ENCODE data around the gene EFL1. TPM values are rescaled to one million over a fixed set of nuclear protein-coding genes. Genes with fewer than 3 reads are reported as not detected.

EFL1 gene
- total and polyA plus RNA-seq, 4 donors = 3.2 to 10.1 (median 6.1) TPM

DNA sequence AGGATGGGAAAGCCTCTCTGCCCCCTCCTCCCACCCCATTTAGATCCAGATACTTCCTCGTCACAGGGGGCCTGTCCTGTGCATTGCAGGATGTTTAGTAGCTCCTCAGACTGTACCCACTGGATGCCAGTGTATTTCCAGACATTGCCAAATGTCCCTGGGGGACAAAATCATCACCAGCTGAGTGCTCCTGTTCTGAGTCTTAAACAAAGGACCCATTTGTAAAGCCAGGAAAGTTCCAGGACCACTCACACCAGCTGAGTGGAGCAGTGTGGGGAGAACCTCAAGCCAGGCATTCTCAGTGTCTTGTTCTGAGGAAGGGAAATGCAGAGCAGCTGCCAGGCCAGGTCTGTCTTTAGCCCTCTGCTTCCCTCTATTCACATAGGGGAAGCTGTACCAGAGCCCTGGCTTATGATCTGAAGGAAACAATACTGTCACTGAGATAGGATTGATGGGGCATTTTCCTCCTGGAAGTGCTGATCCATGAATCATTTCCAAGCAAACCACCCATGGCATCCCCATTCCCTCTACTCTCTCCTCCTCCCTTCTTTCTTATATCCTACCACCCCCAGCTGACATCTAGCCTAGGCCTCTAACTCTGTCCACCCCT, 149.3 kb downstream of the EFL1 start:
- no peaks in the 10 kb centered on the region for H3K9me3 ChIP-seq (ENCODE audit: control insufficient read depth in 4 of 4, low read length in 3 of 4)
- H3K4me3 ChIP-seq (ENCODE audit: low read depth in 1 of 3, low read length in 3 of 3) = no peak overlapping the region
- no peaks in the 10 kb centered on the region for H3K4me1 ChIP-seq (ENCODE audit: control insufficient read depth in 4 of 4, insufficient read depth in 4 of 4, low read length in 3 of 4)
- H3K36me3 ChIP-seq (ENCODE audit: control insufficient read depth in 4 of 4, insufficient read depth in 3 of 4, low read depth in 1 of 4, low read length in 3 of 4) = no peaks in the 10 kb centered on the region
- no peak overlapping the region for H3K27ac ChIP-seq (ENCODE audit: low read depth in 1 of 2, low read length in 2 of 2)
- H3K27me3 ChIP-seq (ENCODE audit: control insufficient read depth in 4 of 4, insufficient read depth in 4 of 4, low read length in 3 of 4) = no peaks in the 10 kb centered on the region
- no peak overlapping the region for H3K9ac ChIP-seq (ENCODE audit: low read depth in 1 of 2, low read length in 2 of 2)
- DNase-seq (ENCODE audit: low spot score) = no peak
- 82% methylated on average over 1 of the region's 1 CpG for WGBS
- TF ChIP-seq HNF4G (IDR thresholded peaks at IDR 0.05) (no peak), RXRA (IDR thresholded peaks at IDR 0.05) (no peak), FOXA2 (IDR thresholded peaks at IDR 0.05) (no peak), RAD21 (IDR thresholded peaks at IDR 0.05) (no peak), TAF1 (conservative IDR thresholded peaks at IDR 0.05) (no peak), ZBTB33 (IDR thresholded peaks at IDR 0.05) (no peak), EGR1 (IDR thresholded peaks at IDR 0.05; ENCODE audit: low read depth in 2 of 2) (no peak), YY1 (IDR thresholded peaks at IDR 0.05) (no peak), FOXA1 (IDR thresholded peaks at IDR 0.05) (no peak), REST (IDR thresholded peaks at IDR 0.05) (no peak), GABPA (IDR thresholded peaks at IDR 0.05 in 1 of 2, conservative IDR thresholded peaks at IDR 0.05 in 1 of 2) (no peak)
- TF ChIP-seq, protein P1, sequence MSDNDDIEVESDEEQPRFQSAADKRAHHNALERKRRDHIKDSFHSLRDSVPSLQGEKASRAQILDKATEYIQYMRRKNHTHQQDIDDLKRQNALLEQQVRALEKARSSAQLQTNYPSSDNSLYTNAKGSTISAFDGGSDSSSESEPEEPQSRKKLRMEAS (IDR thresholded peaks at IDR 0.05) = no peak
- TF ChIP-seq, protein P2, sequence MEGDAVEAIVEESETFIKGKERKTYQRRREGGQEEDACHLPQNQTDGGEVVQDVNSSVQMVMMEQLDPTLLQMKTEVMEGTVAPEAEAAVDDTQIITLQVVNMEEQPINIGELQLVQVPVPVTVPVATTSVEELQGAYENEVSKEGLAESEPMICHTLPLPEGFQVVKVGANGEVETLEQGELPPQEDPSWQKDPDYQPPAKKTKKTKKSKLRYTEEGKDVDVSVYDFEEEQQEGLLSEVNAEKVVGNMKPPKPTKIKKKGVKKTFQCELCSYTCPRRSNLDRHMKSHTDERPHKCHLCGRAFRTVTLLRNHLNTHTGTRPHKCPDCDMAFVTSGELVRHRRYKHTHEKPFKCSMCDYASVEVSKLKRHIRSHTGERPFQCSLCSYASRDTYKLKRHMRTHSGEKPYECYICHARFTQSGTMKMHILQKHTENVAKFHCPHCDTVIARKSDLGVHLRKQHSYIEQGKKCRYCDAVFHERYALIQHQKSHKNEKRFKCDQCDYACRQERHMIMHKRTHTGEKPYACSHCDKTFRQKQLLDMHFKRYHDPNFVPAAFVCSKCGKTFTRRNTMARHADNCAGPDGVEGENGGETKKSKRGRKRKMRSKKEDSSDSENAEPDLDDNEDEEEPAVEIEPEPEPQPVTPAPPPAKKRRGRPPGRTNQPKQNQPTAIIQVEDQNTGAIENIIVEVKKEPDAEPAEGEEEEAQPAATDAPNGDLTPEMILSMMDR (IDR thresholded peaks at IDR 0.05; ENCODE audit: low read depth, low read length, missing input control) = no peak

- no peaks in the 10 kb centered on the region for H3K36me3 ChIP-seq (ENCODE audit: control insufficient read depth in 4 of 4, insufficient read depth in 3 of 4, low read depth in 1 of 4, low read length in 3 of 4)
- no peak overlapping the region for H3K9ac ChIP-seq (ENCODE audit: low read depth in 1 of 2, low read length in 2 of 2)
- H3K4me1 ChIP-seq (ENCODE audit: control insufficient read depth in 4 of 4, insufficient read depth in 4 of 4, low read length in 3 of 4) = no peaks in the 10 kb centered on the region
- no peak overlapping the region for H3K27ac ChIP-seq (ENCODE audit: low read depth in 1 of 2, low read length in 2 of 2)
- H3K9me3 ChIP-seq (ENCODE audit: control insufficient read depth in 4 of 4, low read length in 3 of 4) = no peaks in the 10 kb centered on the region
- H3K4me3 ChIP-seq (ENCODE audit: low read depth in 1 of 3, low read length in 3 of 3) = no peak overlapping the region
- DNase-seq (ENCODE audit: low spot score) = no peak
- WGBS = 95% methylated on average over 9 of the region's 9 CpGs
- H3K27me3 ChIP-seq (ENCODE audit: control insufficient read depth in 4 of 4, insufficient read depth in 4 of 4, low read length in 3 of 4) = no peaks in the 10 kb centered on the region
- TF ChIP-seq RAD21 (IDR thresholded peaks at IDR 0.05) (no peak), SP1 (IDR thresholded peaks at IDR 0.05) (no peak), HNF4A (conservative IDR thresholded peaks at IDR 0.05) (no peak), FOXA1 (IDR thresholded peaks at IDR 0.05) (no peak), EGR1 (IDR thresholded peaks at IDR 0.05; ENCODE audit: low read depth in 2 of 2) (no peak), FOXA2 (IDR thresholded peaks at IDR 0.05) (no peak), GABPA (IDR thresholded peaks at IDR 0.05 in 1 of 2, conservative IDR thresholded peaks at IDR 0.05 in 1 of 2) (no peak), NR2F2 (IDR thresholded peaks at IDR 0.05) (no peak), REST (IDR thresholded peaks at IDR 0.05) (no peak)
- TF ChIP-seq, protein P2 (IDR thresholded peaks at IDR 0.05; ENCODE audit: low read depth, low read length, missing input control) = no peak
- TF ChIP-seq, protein P3, sequence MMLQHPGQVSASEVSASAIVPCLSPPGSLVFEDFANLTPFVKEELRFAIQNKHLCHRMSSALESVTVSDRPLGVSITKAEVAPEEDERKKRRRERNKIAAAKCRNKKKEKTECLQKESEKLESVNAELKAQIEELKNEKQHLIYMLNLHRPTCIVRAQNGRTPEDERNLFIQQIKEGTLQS (IDR thresholded peaks at IDR 0.05) = no peak
- TF ChIP-seq, protein P1 (IDR thresholded peaks at IDR 0.05) = no peak
Observed at GRCh38 chr15:82111918-82112317, 150.6 kb downstream of the EFL1 start.

Data from liver (tissue), 9 donors.